ENCODE data around the gene THOP1.
"Not testable (repeated sequence)": the region's sequence is repeated elsewhere in the genome, so short reads cannot be mapped to it uniquely, and the experiment has no call there.

THOP1 gene

DNA sequence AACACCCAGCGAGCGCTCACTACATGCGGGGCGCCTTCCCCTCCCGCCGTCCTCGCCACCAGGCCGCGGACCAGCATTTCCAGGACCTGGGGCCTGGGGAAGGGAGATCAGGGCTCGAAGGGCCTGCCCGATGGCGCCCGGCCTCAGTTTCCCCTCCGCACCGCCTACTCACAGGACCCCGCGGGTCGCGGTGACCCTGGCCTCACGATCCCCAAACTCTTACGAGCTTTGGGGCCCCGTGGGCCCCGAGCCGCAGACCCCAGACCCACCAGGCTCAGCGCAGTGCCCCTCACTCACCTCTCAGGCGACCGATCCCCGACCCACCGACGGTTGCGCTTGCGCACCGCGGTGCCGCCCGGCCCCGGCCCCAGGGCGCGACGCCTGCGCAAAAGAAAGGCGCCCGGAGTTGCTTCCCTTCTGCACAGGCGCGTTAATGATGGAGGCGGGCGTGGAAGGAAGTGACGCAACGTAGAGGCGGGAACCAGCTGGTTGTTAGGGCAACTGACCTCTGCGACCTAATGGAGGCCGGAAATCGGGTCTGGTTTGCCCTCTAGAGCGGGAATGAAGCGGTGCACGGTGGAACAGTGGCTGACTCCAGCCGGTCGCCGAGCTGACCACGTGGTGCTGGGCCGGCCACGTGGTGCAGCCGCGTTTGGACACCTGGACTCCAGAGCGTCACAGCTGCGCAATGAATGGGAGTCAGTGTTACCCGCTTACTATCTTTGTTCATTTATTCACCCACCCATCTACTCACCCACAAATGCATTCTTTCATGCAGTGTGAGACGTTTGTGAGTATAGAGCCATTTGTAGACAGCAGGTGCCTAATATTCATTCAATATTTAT, 2.1 kb upstream of the THOP1 start, which contains the start of gene SGTA:
Gene SGTA, minus strand, starts transcription at position 338 of the 845 bp plus-strand sequence. CDS start 14,205 bp downstream, outside the sequence.
- DNase-seq: peak; percentile 98

- DNase-seq: no peak
Measured at GRCh38 chr19:2783781-2784145, 1.5 kb upstream of the THOP1 start.

DNA sequence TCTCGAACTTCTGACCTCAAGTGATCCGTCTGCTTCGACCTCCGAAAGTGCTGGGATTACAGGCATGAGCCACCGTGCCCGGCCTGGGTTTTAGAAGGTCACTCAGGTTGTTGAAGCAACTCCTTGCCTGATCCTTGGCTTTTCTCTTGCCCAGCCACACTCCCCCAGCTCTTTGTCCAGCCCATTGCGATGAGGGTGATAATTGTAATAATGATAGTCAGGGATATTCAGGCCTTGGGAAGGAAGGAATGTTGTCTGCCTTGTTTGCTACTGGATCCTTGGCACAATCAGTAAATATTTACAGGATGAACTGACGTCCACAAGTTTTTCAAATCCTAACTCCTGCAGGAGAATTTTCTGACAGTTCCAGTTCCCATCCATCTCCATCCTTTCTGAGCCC, 1.8 kb downstream of the THOP1 start:
- no peak for DNase-seq

DNA sequence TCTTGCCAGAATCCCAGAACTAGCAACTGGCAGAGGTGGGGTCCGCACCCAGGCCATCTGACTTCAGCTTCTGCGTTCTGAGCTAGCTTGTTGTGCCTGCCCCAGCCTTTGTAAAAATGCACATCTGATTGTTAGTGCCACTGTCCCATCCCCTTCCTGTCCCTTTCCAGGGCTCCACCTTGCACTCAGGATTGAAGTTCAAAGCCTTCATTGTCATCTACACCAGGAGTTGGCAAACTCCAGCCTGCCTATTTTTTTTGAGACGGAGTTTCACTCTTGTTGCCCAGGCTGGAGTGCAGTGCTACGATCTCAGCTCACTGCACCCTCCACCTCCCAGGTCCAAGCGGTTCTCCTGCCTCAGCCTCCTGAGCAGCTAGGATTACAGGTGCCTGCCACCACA, 2.9 kb downstream of the THOP1 start:
- DNase-seq: no peak

DNA sequence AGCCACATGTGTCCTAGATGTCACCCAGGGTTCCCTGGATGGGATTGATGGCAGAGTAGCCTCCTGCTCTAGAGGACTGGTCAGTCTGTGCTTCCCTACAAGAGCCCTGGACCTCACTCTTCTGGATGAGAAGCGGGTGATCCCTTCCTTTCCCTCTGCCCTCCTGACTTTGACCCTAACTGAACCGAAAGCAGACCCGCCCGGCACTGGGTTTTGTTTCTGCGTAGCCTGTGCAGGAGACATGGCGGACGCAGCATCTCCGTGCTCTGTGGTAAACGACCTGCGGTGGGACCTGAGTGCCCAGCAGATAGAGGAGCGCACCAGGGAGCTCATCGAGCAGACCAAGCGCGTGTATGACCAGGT, 4.9 kb downstream of the THOP1 start:
- DNase-seq: no peak

GRCh38 chr19:2790557-2791271, 5.4 kb downstream of the THOP1 start:
- DNase-seq: no peak

GRCh38 chr19:2791440-2791839, 6.1 kb downstream of the THOP1 start:
- DNase-seq: no peak

GRCh38 chr19:2791876-2792275, 6.6 kb downstream of the THOP1 start:
- DNase-seq: no peak

GRCh38 chr19:2792666-2793065, 7.4 kb downstream of the THOP1 start:
- DNase-seq: not testable (repeated sequence)

- no peak for DNase-seq
Measured at GRCh38 chr19:2793126-2793525, 7.8 kb downstream of the THOP1 start.

DNA sequence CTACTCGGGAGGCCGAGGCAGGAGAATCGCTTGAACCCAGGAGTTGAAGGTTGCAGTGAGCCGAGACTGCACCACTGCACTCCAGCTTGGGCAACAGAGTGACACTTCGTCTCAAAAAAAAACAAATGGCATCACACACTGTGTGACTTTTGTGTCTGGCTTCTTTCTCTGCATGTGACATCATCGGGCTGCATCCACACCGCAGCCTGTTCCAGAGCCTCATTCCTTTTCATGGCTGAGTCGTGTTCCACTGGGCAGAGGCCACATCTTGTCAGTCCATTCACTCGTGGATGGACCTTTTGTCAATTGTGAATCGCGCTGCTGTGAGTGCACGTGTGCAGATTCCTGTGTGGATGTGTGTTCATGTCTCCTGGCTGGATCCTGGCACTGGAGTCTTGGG, 8.3 kb downstream of the THOP1 start:
- no peak for DNase-seq

- no peak for DNase-seq
Measured at GRCh38 chr19:2795827-2796658, 10.7 kb downstream of the THOP1 start.

GRCh38 chr19:2796659-2797266, 11.5 kb downstream of the THOP1 start:
- no peak for DNase-seq

DNA sequence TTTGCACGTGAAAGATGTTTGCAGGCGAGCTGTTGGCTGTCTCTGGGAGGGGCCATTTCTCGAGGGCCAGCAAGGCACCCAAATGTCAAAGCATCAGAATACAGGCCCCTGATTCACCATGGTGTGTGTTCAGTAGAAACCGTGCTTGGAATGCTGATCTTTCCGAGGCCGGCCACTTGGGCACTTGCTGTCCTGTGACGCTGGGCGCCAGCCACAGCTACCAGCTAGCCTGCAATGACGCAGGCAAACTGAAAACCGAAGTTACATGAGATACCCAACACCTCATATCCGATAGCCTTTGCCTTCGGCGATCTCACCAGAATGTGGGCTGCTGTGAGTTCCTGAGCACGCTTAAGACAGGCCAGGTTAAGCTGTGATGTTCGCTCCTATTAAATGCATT, 12.0 kb downstream of the THOP1 start:
- DNase-seq: no peak

DNA sequence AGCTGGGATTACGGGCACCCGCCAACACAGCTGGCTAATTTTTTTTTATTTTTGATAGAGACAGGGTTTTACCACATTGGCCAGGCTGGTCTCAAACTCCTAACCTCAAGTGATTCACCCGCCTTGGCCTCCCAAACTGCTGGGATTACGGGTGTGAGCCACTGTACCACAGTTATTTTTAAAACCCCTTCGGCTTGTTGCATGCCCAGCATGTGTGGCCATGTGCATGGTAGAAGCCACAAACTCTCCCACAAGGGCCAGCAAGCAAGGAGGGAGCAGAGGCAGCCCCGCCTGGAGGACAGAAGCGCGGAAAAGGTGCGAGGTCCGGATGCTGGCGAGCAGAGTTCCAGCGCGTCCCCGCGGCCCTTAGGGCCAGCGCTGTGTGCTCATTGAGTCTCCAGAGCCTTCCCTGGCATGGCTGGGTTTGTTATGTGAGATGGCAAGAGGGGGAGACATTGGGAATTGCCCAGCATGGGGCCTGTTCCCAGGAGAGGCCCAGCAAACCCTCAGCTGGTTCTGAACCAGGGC, 12.9 kb downstream of the THOP1 start:
- DNase-seq: no peak

DNA sequence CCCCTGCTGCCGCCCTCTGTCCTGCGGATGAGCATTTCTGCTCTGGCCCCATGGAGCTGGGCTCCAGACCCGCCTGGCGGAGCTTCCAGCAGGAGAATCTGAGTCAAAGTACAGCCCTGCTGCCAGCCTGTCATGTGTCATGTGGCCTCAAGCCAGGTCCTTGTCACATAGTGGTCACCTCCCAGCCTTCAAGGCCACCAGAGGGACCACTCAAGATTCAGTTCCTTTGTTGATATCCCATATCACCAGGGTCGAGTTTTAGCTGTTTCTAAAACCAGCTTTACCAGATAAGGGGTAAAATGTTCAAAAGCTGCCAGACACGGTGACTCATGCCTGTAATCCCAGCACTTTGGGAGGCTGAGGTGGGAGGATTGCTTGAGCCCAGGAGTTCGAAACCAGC, 13.4 kb downstream of the THOP1 start:
- DNase-seq: no peak

DNA sequence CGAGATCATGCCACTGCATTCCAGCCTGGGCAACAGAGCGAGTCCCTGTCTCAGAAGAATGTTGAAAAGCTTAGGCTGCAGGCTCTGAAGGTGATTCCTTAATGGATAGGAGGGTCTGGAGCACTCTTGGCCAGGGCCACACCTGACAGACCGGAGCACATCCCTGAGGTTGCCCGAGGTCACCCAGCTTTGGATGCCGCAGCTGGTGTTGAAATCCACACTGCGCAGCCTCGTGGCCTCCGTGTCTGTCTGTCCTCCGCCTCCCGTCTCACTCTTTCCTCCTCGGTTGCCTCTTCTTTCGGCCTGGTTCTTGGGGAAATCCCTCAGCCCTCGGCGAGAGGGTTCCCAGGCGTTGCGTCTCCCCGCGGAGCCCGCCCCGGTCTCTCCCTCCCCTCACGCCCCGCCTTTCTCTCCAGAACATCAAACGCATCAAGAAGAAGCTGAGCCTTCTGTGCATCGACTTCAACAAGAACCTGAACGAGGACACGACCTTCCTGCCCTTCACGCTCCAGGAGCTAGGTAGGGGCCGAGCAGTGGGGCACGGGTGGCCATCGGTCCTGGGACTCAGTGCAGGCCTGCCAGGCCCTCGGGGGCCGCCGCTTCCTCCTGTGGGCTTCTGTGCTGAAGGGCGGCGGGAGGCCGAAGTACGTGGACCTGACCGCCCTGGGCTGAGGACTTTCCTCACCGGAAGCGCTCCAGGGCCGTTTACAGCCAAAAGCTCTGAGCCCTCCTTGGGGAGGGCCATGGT, 14.1 kb downstream of the THOP1 start:
- DNase-seq: no peak

- no peak for DNase-seq
Measured at GRCh38 chr19:2800506-2800905, 15.2 kb downstream of the THOP1 start.

DNA sequence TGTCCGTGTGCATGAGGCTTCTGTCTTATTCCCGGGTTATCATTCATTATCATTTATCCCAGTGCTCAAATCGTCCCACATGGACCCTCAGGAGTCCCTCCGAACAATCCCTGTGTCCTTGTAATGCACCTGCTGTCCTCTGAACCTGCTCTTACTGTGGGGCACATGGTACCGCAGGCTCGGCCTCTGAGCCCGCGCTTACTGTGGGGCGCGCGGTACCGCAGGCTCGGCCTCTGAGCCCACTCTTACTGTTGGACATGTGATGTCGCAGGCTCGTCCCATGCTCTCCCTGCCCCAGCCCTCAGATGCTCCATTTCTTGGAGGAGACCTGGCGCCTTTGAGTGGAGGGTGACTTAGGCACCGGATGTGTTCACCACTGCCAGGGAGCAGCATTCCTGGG, 17.5 kb downstream of the THOP1 start:
- no peak for DNase-seq

DNA sequence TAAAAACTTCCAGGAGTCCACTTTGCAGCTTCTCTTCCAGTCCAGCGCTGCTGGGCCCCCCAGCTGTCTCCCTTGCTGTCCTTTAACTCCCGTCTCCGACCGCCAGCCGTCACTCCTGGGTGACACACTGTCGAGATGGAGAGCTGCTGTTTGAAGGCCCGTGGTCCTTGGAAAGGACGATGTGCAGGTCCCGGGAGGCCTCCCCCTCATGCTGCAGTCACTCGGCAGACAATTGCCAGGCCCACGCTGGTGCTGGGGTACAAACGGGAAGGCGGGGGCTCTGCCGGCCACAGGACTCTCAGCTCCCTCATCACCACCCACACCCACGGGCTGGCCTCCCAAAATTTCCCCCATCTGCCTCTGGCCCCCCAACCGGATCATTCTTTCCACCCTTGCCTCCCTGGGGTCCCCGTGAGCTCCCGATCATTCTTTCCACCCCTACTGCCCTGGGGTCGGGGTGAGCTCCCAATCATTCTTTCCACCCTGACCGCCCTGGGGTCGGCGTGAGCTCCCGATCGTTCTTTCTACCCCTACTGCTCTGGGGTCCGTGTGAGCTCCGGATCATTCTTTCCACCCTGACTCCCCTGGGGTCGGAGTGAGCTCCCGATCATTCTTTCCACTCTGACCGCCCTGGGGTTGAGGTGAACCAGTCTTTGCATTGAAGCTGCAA, 18.3 kb downstream of the THOP1 start:
- no peak for DNase-seq

Data from CD4-positive, alpha-beta T cell treated with Interferon gamma for 1 hour (primary cell).